SU-DHL-6 (cell line): ENCODE results near the gene TNFRSF25.
"Not testable (repeated sequence)": the region's sequence is repeated elsewhere in the genome, so short reads cannot be mapped to it uniquely, and the experiment has no call there.

ENCODE experiments used
- EZH2phosphoT487 ChIP-seq: fragments of 200-600 bp; sonication (generic), shearing (Covaris generic); conservative IDR thresholded peaks from 2 replicates; pipeline ENCODE4 v1.6.1; 2018; ENCODE audit warnings: mild to moderate bottlenecking, antibody characterized with exemption, low read length, moderate library complexity, mixed read lengths
- TF ChIP-seq, protein P1 (sequence below): fragments of 200-600 bp; sonication (generic); IDR thresholded peaks from one replicate; pipeline ENCODE4 v1.5.1; 2017; ENCODE audit warnings: antibody characterized with exemption, mild to moderate bottlenecking, low read length, moderate library complexity; ENCODE audit not compliant: insufficient read depth, poor library complexity, severe bottlenecking

GRCh38 chr1:6445929-6446328 is 20.0 kb downstream of the TNFRSF25 start:
- TF ChIP-seq, protein P1, sequence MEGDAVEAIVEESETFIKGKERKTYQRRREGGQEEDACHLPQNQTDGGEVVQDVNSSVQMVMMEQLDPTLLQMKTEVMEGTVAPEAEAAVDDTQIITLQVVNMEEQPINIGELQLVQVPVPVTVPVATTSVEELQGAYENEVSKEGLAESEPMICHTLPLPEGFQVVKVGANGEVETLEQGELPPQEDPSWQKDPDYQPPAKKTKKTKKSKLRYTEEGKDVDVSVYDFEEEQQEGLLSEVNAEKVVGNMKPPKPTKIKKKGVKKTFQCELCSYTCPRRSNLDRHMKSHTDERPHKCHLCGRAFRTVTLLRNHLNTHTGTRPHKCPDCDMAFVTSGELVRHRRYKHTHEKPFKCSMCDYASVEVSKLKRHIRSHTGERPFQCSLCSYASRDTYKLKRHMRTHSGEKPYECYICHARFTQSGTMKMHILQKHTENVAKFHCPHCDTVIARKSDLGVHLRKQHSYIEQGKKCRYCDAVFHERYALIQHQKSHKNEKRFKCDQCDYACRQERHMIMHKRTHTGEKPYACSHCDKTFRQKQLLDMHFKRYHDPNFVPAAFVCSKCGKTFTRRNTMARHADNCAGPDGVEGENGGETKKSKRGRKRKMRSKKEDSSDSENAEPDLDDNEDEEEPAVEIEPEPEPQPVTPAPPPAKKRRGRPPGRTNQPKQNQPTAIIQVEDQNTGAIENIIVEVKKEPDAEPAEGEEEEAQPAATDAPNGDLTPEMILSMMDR: not testable (repeated sequence)
- TF ChIP-seq EZH2phosphoT487: not testable (repeated sequence)
